Natural killer cell (primary cell): ENCODE data around the gene ARRDC1. TPM values are rescaled to one million over a fixed set of nuclear protein-coding genes. Genes with fewer than 3 reads are reported as not detected.

ENCODE experiments used
- ATAC-seq, 3 donors: fragments of 150-1000 bp in 2 of 3; fragments of 200-7000 bp in 1 of 3; cut with Tn5 transposase; 1 replicate in 1 of 3; 2 replicates in 2 of 3; pipeline ENCODE4 v1.10.0; 2021; ENCODE audit warnings: mild to moderate bottlenecking in 2 of 3, moderate library complexity in 2 of 3
- DNase-seq, 2 donors: peaks; one replicate each; pipeline versions ENCODE4 v3.0.0 to v3.0.0-alpha.2; 2013 to 2021; ENCODE audit warnings: mixed read lengths in 1 of 2
- H3K27ac ChIP-seq: one replicate; pipeline ENCODE4 v1.5.1; 2013; ENCODE audit warnings: mild to moderate bottlenecking, low read length
- H3K27me3 ChIP-seq: one replicate; pipeline ENCODE4 v1.6.1; 2013; ENCODE audit warnings: low read length; ENCODE audit not compliant: control insufficient read depth, insufficient read depth
- H3K36me3 ChIP-seq: one replicate; pipeline ENCODE4 v1.6.1; 2013; ENCODE audit warnings: low read length; ENCODE audit not compliant: control insufficient read depth, insufficient read depth
- H3K4me1 ChIP-seq: one replicate; pipeline ENCODE4 v1.6.1; 2013; ENCODE audit warnings: low read length; ENCODE audit not compliant: control insufficient read depth, insufficient read depth
- H3K4me3 ChIP-seq: one replicate; pipeline ENCODE4 v1.5.1; 2013; ENCODE audit warnings: low read length
- H3K9me3 ChIP-seq: one replicate; pipeline ENCODE4 v1.6.1; 2013; ENCODE audit warnings: low read length; ENCODE audit not compliant: control insufficient read depth, insufficient read depth
- H3K27ac Mint-ChIP-seq, 2 donors: one replicate each; pipeline ENCODE4 v1.8.0; 2022; ENCODE audit warnings: mild to moderate bottlenecking in 2 of 2, mixed read lengths in 2 of 2, moderate library complexity in 1 of 2
- H3K27me3 Mint-ChIP-seq, 2 donors: one replicate each; pipeline ENCODE4 v1.8.0; 2022; ENCODE audit warnings: low read depth in 2 of 2, mixed read lengths in 2 of 2
- H3K36me3 Mint-ChIP-seq: one replicate; pipeline ENCODE4 v1.8.0; 2022; ENCODE audit warnings: mixed read lengths
- H3K4me1 Mint-ChIP-seq, 2 donors: one replicate each; pipeline ENCODE4 v1.8.0; 2022; ENCODE audit warnings: mixed read lengths in 2 of 2
- H3K4me3 Mint-ChIP-seq: one replicate; pipeline ENCODE4 v1.8.0; 2022; ENCODE audit warnings: mild to moderate bottlenecking, moderate library complexity, mixed read lengths
- H3K9me3 Mint-ChIP-seq, 2 donors: one replicate each; pipeline ENCODE4 v1.8.0; 2022; ENCODE audit warnings: mixed read lengths in 2 of 2
- WGBS: methylation state at CpG from one replicate; pipeline ENCODE4 v1.1.7; 2013; ENCODE audit warnings: missing lambda C conversion rate; ENCODE audit not compliant: insufficient coverage; 5-methylcytosine and 5-hydroxymethylcytosine counted together
- intact Hi-C: fragments of 100-400 bp; cut with micrococcal nuclease; formaldehyde crosslinking; loops from one replicate; pipeline ENCODE4 v1.14.2; 2022
- total RNA-seq, 4 donors: library from RNA; stranded (reverse); fragments of 120-200 nt in 1 of 4; gene quantifications; one replicate each; pipeline versions ENCODE4 v1.2.3 to v1.2.4, GENCODE V29; 2013 to 2022
- TF ChIP-seq, protein P1 (sequence below): fragments of 200-600 bp; IDR thresholded peaks from one replicate; pipeline ENCODE4 v1.8.0; 2022; ENCODE audit warnings: antibody characterized with exemption

The ARRDC1 gene
- total RNA-seq, 3 donors from 2014 or later (not counting 1 experiment from before 2014, with no cell fraction given) = 80.7 to 105 (median 92.9) TPM

DNA sequence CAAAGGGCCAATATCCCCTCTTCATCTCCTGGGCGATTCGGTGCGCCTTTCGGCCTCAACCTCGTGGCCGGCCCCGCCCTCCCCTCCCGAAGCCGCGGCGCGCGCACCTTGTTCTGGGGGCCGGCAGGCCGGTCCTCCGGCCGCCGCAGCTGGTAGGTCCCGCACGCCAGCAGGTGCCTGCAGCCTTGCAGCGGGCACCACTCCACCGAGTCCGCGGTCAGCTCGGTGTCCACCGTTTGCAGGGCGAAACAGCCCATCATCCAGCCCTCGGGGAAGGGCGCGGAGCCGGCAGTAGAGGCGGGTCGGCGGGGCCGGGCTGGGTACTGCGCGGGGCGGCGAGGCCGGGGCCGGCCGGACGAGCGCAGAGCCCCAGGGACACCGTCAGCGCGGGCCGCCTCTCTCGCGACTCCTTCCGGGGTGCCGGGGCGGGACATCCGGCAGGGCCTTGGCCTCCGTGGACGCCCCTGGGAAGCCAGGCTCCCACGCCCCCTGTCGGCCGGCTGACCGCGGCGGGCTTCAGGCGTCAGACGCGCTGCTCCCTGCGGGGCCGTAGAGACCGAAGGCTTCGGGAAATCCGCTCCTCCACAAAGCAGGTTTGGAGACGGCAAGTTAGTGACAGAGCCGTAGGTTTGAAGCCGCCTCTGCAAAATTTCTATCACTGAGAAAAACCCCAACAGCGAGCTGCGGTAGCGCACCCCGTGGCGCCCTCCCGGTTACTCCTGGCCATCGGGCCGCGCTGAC is 26.8 kb upstream of the ARRDC1 start, which contains the start of gene DPH7:
TSS of gene DPH7 (minus strand) at position 408 of the 741 bp plus-strand sequence. CDS start at position 260, 148 bp downstream.
- WGBS = 5% methylated on average over 82 of the region's 82 CpGs
- no peaks in the 10 kb centered on the region for H3K36me3 Mint-ChIP-seq
- ATAC-seq (peak; percentile 99), DNase-seq (peak; percentile 96 to 97)
- intact Hi-C loops = loop anchor here (2.0 kb wide), 1 partner anchor 40 kb away; the partner anchor contains the start of gene EHMT1
- Histone ChIP-seq H3K36me3 (peaks cover 15% of the 10 kb centered on the region), H3K4me3 (peak within 1 kb of the TSS; percentile 52), H3K27ac (no peak within 1 kb of the TSS), H3K9me3 (no peaks in the 10 kb centered on the region), H3K27me3 (no peaks in the 10 kb centered on the region), H3K4me1 (peaks cover 23% of the 10 kb centered on the region)
- no peaks in the 10 kb centered on the region for H3K9me3 Mint-ChIP-seq
- TF ChIP-seq, protein P1, sequence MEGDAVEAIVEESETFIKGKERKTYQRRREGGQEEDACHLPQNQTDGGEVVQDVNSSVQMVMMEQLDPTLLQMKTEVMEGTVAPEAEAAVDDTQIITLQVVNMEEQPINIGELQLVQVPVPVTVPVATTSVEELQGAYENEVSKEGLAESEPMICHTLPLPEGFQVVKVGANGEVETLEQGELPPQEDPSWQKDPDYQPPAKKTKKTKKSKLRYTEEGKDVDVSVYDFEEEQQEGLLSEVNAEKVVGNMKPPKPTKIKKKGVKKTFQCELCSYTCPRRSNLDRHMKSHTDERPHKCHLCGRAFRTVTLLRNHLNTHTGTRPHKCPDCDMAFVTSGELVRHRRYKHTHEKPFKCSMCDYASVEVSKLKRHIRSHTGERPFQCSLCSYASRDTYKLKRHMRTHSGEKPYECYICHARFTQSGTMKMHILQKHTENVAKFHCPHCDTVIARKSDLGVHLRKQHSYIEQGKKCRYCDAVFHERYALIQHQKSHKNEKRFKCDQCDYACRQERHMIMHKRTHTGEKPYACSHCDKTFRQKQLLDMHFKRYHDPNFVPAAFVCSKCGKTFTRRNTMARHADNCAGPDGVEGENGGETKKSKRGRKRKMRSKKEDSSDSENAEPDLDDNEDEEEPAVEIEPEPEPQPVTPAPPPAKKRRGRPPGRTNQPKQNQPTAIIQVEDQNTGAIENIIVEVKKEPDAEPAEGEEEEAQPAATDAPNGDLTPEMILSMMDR = peak; percentile 92
- H3K27ac Mint-ChIP-seq = peak within 1 kb of the TSS; percentile 60 to 63
- peaks cover 25 to 28% of the 10 kb centered on the region in 2 donors for H3K4me1 Mint-ChIP-seq
- H3K27me3 Mint-ChIP-seq = no peaks in the 10 kb centered on the region
- H3K4me3 Mint-ChIP-seq = peak within 1 kb of the TSS; percentile 81

DNA sequence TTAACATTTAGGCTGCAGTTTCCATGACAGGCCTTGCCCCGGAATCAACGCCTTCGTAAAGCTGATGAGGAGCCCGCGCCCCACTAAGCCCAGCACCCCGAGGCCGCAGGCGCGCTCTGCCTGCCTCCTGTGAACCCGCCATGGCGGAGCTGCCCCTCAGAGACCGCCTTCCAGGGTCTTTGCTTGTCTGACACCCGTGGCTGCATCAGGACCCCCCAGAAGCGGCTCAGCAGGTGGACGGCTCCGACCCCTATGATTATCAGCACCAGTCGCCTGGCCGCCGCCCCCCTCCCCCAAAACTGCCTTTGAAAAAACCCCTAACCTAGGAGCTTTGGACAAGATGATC is 26.3 kb upstream of the ARRDC1 start:
- Mint-ChIP-seq H3K4me3 (peak overlapping the region; percentile 81), H3K36me3 (no peaks in the 10 kb centered on the region), H3K4me1 (peaks cover 25 to 28% of the 10 kb centered on the region in 2 donors), H3K27me3 (no peaks in the 10 kb centered on the region), H3K9me3 (no peaks in the 10 kb centered on the region), H3K27ac (peak overlapping the region; percentile 60 to 63)
- intact Hi-C loops = loop anchor here (2.0 kb wide), 1 partner anchor 40 kb away; the partner anchor contains the start of gene EHMT1
- no peaks in the 10 kb centered on the region for H3K9me3 ChIP-seq
- ATAC-seq (no peak), DNase-seq (no peak)
- H3K36me3 ChIP-seq = peaks cover 15% of the 10 kb centered on the region
- H3K27ac ChIP-seq = no peak overlapping the region
- TF ChIP-seq, protein P1 = no peak
- 61% methylated on average over 19 of the region's 19 CpGs for WGBS
- H3K27me3 ChIP-seq = no peaks in the 10 kb centered on the region
- H3K4me3 ChIP-seq = peak overlapping the region; percentile 33
- H3K4me1 ChIP-seq = peaks cover 23% of the 10 kb centered on the region

DNA sequence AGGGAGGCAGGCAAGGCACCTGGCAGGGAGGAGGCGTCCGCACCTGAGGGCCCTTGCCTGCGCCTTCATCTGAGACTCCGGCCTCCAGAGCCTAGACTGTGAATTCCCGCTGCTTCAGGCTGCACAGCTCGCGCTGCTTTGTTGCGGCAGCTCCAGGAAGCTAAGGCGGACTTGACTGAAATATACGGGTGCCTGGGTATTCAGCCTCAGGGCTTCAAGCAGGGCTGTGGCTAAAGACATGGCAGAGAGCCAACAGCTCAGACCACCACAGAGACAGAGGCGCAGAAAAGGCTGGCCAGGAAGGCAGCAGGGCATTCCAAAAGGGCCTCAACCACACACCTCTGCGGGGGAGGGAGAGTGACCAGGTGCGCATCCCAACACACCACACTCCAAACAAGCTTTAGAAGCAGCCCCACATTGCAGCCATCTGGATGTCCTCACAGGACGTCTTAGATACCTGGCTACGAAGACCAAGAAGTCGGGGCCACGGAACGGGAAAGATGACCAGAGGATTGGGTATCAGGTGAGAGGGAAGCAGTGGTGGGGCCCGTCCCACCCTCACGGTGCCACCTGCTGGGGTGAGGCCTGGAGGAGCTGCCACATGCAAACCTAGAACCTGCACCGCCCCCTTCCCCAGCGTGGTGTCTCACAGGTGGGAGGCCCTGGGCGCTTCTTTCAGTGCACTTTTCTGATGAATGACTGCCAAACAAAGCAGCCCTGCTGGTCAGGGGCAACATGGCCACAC is 25.1 kb upstream of the ARRDC1 start:
- TF ChIP-seq, protein P1 = no peak
- Histone ChIP-seq H3K27me3 (no peaks in the 10 kb centered on the region), H3K27ac (no peak overlapping the region), H3K36me3 (peaks cover 13% of the 10 kb centered on the region), H3K4me3 (no peak overlapping the region), H3K4me1 (peaks cover 23% of the 10 kb centered on the region), H3K9me3 (no peaks in the 10 kb centered on the region)
- Mint-ChIP-seq H3K4me1 (peaks cover 17 to 22% of the 10 kb centered on the region in 2 donors), H3K36me3 (no peaks in the 10 kb centered on the region), H3K4me3 (no peak overlapping the region), H3K27me3 (no peaks in the 10 kb centered on the region), H3K9me3 (no peaks in the 10 kb centered on the region), H3K27ac (no peak overlapping the region)
- ATAC-seq (no peak), DNase-seq (no peak)
- 74% methylated on average over 23 of the region's 23 CpGs for WGBS
- intact Hi-C loops = no loop called here
